Activated T-helper 9 cell treated with anti-CD3 and anti-CD28 coated beads, Interleukin-2, amount 50 U/mL, for 16 hours (primary cell): ENCODE data around the gene MYBPC2.
A peak's percentile ranks its signal among the peaks of the same experiment; 100 is the strongest.

Experiments
- DNase-seq: peaks from one replicate; pipeline ENCODE4 v3.0.0-alpha.2; 2020; ENCODE audit warnings: low read depth

Gene MYBPC2

DNA sequence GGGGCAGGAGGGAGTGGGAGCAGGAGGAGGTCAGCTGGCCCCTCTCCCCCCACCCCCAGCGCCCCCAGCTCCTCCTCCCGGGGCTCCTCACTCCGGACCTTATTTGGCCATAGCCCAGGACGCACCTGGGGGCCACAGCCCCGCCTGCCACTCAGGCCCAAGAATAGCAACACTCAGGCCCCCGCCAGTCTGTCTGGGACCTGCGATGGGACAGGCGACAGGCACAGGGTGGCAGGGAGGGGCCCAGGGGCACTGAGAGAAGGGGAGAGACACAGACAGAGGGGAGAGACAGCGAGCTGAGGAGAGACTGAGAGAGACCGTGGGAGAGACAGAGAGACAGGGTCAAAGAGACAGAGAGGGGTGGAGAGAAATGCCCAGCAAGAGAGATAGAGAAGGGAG lies 68.1 kb downstream of the MYBPC2 start:
- no peak for DNase-seq

DNA sequence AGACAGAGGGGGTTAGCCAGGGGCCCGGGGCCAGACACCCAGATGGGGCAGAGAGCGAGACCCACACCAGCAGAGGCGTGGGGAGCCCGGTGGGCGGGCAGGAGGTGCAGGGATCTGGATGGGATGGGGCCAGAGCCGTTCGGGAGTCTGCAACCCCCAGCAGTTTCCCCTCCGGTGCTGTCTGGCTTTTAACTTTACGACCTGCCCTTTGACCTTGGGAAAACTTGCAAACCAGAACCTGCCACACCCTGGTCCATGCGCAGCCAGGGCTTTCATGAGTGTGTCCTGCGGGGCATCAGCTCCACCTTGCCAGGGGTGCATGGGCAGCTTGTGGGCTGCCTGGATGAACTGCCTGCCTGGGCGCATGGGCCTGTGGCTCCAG lies 68.5 kb downstream of the MYBPC2 start:
- no peak for DNase-seq

DNA sequence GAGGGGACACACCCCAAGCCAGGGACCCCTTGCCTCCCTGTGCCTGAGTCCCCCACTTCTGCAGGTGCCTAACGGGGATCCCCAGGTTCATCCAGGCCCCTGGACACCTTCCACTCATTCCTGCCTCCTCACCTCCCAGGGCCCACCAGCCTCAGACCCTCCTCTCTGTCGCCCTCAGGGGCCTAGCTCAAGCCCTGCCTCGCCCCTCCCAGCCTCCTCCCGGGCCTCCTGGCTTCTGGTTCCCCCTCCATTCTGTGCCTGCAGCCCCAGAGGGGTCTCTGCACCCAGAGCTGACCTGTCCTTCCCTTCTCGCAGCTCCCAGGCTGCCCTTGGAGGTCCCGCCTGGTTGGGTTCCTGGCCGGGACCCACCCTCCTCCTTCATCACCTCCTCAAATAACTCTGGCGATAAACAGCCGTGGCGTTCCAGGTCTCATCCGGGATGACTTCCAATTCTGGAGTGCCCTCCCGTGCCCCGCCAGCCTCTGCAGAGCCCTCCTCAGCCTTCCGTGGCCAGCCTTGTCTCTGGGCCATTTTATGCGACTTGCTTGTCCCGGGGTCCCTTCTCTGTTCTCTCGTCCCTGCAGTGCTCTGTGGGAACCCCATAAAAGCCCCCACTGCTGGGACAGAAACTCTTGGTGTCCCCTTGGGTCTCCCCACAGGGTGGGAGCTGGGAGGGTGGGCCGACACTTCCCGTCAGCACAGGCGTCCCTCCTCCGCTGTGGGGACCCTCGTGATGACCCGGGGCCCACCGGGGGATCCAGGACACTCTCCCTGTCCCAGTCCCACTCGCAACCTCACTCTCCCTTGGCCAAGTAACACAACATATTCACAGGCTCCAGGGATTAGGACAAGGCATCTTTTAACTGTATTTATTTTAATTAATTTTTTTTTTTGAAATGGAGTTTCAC lies 69.1 kb downstream of the MYBPC2 start:
- no peak for DNase-seq

DNA sequence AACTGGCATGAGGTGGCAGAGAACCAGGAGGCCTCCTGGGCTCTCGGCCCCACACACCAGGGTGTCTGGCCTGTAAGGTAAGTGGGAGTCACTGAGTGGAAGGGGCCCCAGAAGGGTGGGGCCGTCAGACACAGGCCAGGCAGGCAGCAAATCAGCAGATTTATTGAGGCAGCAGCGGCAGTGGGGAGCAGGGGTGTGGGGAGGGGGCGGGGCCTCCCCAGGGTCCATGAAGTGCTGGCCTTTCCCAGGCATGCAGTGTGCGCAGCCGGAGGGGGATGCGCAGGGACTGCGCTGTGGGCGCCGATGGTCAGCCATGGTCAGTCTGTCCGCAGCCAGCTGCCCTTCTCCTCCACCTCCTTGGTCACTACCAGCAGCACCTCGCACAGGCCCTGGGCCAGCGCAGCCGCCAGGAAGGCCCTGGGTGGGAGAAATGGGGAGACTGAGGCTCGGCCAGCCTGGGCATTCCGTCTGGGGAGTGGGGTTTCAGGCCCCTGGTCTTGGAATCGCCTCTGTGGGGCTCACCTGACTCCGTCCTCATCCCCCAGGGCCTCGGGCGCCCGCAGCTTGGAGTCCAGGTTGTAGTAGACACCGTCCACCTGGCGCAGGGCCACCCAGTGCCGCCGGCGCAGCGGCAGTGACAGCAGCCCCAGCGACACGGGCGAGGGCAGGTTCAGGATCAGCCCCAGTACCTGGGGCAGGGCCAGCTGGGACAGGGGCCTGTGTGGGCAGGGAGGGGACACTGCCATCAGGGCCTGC lies 73.3 kb downstream of the MYBPC2 start:
- DNase-seq: no peak

DNA sequence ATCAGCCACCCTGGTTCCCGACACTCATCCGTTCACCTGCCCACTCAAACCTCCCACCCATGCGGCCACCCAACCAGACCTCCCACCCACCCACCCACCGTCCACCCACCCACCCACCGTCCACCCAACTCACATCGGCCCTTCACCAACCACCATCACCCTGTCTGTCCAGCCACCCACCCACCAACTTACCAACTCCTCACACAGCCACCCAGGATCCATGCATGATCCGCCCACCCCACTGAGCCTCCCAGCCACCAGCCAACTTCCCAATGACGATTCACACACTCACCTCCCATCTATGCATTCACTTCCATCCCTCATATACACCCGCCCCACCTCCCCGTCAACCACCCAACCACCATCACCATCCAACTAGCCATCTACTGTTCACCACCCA lies 74.0 kb downstream of the MYBPC2 start:
- DNase-seq: no peak

DNA sequence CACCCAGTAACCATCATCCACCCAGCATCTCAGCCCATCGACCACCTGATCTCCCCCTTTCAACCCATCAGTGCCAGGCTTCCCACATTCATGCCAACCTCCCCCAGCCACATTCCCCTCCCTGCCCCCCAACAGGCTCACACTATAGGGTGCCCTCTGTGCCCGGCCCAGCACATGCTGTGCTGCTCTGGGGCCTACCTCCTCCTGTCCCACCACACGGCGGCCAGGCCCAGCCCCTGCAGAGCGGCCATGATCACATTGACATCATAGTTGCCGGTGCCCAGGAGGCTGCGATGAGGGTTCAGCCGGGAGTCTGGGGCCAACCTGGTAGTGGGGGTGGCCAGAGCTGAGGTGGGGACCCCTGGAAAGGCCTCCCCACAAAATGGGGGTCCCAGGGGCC lies 74.7 kb downstream of the MYBPC2 start:
- no peak for DNase-seq

DNA sequence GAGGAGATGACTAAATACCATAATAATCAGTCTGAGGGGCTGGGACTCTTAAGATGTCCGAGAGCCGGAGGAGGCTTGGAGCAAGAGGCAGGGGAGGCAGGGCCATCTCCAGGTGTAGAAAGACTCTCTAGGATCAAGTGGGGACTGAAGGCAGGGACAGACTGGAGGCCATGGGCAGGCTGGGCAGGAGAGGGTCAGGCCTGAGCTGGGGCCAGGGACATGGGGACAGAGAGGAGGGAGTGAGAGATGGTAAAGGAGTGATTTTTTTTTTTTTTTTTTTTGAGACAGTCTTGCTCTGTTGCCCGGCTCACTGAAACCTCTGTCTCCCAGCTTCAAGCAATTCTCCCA lies 76.1 kb downstream of the MYBPC2 start:
- DNase-seq: no peak

DNA sequence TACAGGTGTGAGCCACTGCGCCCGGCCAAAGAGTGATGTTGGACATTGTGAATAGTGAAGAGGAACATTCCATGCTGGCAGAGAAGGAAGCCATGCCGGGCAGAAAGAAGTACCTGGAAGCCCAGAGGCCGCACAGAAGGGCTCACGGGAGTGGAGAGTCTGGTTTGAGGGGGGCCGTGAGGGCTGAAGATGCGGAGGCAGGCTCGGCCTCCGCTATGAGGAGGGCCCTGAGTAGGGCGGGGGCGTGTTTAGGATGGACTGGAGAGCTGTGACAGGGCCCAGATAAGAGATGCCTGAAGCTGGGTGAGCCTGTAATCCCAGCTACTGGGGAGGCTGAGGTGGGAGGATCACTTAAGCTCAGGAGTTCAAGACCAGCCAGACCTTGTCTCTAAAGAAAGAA lies 76.7 kb downstream of the MYBPC2 start:
- DNase-seq: no peak

DNA sequence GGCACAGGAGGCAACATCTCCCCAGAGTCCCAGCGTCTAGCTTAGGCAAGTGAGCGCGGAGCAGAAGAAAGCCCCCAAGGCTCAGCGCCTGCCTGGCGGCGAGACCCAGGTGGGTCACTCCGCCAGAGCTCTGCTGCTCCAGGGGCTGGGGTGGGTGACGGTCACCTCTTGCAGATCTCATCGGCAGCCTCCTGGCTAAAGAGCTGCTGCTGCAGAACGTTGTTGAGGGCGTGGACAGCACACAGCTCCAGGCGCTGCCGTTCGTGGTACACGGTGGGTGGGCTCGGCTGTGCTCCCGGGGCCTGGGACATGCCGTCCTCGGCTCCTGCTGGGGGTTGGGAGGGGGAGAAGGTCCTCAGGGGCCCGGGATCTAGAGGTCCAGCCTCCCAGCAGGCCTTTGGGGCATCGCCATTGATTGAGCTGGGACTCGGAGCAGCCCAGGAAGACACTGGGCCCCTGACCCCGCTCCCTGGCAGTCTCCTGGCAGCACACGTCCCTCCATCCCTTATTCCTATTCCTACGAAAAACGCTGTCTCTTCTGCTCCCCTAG lies 77.5 kb downstream of the MYBPC2 start:
- no peak for DNase-seq

DNA sequence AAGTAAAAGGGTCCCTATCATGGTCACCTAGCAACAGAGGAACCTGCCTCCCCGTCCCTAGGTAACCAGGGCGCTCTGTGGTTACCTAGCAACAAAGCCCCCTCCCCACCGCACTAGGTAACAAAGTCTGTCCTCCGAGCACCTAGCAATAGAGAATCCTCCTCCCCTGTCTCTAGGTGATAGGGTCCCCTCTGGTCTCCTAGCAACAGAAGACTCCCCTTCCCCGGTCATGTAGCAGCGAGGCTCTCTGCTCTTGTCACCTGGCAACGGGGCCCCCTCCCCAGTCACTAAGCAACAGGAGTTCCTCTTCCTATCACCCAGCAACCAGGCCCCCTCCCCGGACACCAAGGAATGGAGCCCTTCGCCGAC lies 78.0 kb downstream of the MYBPC2 start:
- DNase-seq: no peak

DNA sequence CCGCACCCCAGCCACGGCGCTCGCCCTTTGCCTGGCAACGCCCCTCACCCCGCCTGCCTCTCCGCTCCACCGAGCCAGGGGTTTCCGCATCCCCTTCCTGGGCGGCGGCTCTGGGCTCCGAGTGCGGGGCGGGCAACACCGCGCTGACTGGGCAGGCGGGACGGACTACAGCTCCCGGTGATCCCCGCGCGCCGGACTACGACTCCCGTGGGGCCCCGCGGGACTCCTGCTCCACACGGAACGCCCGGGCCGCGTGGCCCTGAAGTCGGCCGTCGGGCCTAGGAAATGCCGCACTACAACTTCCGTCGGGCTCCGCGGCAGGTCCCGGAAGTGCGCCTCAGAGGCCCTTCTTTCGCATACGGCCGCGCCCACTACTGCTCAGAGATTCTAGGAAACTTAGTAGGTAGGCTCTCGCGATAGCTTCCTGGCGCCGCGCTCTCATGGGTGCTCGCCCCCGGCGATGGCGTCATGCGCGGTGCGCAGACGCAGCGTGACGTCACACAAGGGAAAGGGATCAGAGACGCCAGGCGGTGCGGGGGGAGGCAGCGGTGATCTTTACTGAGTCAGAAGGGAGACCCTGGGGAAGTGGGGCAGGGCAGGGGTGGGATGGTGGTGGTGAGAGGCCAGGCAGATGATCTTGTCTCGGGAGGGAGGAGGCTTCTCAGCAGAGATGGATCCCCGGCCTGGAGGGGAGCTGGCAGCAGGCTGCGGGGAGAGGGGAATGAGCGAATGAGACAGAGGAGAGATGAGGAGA lies 78.6 kb downstream of the MYBPC2 start, which contains the start of gene JOSD2:
TSS of gene JOSD2 (minus strand) at position 123 of the 754 bp plus-strand sequence. CDS start 760 bp downstream, outside the sequence.
- peak; percentile 97 for DNase-seq

DNA sequence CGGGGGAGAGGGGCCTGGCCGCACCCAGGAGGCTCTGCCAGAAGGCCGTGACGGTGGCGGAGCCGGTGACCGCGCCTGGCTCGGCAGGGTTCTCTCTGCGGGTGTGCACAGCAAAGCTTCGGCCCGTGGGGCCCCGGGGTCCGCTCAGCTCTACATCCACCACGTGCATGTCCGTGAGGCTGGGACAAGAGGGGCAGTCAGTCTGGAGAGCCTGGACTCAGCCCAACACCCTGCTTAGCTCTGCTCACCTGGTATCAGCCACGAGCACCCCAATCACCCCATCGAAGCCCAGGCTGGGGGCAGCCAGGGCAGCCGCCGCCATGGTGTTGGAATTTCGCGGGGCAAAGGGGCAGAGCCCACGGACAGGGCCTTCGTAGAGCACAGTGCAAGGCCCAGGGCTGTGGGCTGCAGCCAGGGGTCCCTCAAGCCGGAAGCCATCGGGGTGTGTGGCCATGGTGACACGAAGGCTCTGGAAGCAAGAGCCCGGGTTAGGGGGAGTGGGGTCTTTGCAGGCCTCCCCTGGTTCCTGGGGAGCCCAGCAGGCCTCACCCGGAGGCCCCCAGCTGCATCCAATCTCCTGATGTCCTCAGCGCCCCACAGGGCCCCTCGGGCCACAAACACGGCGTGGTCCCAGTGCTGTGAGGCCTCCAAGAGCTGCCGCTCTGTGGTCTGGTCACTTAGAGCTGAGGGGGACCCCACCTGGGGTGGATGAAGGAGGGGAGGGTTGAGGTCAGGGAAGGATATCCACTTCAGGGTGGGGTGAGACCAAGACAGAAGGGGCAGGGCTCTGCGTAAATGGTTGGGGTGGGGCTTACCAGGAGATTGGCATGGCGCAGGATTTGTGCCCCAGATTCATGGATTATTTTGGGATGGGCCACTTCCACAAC lies 79.7 kb downstream of the MYBPC2 start:
- DNase-seq: no peak

DNA sequence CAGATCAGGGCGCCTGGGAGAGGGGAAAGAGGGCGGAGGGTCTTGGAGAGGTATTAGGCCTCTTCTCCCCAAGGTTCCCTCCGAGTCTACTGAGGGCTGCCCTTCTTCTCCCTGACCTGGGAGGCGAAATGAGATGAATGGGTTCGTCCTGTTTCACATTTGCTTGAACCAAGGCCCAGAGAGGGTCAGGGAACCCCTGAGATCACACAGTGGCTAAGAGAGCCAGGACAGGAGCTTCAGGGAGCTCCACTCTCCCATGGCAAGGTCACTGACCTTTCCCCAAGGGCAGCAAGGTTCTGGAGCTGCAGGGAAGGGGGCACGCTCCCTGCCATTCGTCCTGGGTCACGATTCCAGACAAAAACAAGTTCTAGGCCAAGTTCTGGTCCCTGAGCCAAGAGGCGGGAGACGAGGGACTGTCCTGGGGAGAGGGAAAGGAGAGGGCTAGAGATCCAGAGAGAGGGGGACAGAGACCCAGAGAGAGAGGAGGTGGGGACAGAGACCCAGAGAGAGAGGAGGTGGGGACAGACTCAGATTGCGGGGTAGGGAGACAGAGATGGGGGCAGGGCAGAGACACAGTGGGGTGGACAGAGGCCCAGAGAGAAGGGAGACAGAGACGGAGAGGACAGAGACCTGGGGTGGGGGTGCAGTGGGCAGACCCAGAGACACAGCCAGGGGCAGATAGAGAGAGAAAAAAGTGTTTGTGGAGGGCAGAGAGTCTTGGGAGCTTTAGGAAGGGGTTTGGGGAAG lies 80.5 kb downstream of the MYBPC2 start:
- DNase-seq: no peak

DNA sequence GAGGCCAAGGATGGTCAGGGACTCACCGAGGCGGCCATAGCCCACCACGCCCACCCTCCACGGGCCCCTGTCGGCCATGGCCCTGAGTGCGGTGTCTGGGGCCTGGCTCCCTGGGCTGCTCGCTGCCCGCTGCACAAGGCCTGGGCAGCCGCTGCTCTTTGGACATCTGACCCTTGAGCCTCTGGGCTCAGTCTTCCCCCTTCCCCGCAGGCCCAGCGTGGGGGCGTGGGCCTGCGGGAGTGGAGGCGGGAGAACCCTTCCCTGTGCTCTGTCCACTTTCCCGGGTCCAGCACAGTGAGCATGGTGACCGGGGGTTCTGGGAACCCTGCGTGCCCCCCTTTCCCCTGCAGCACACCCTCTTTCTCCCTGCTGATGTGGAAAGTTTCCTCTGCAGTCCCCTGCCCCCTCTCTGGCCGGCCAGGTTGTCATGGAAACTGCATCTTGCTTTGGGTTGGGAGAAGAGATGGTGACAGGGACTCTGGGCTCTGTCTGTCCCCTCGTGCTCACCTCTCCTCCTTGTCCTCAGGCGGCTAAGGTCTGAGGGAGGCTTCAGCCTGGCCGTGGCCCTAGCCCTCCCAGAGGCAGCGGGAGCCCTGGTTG lies 81.2 kb downstream of the MYBPC2 start, which contains the start of gene ASPDH:
TSS of gene ASPDH (minus strand) at position 168 of the 600 bp plus-strand sequence. CDS start at position 78, 90 bp downstream.
- DNase-seq: no peak

DNA sequence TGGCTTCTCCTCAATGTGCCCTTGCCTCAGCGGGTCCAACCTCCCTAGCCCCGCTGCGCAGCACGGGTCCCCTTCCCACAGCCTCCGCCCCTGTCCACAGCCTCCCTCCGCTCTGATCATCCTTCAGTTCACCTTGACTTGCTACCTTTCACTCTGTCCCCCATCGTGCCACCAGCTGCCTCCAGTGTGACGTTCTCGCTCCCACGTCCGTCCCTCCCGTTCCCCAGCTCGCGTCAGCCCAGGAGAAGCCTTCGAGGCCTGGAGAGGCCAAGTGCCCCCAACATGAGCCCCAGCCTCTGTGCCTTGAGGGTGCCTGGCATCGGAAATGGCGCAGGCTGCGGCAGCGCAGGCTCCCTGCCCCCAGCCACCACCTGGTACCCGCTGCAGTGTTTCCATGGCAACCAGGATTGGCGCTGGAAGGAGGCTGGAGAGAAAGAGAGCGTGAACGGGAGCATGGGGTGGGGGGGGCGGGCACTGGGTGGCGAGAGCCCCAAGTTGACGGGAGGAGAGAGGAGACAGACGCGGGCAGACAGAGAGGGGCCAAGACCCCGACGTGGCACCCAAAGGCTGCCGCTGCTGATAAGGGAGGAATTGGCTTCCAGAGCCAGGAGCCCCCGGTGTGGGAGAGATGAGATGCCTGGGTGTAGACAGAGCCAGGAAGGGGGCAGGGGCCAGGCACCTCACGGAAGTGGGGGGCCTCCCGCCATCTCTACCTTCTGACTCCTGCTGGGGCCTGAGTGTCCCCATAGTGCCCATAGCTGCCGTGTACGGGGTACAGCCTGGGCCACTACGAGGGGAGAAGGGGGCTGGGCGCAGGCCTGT lies 81.9 kb downstream of the MYBPC2 start:
- DNase-seq: no peak

DNA sequence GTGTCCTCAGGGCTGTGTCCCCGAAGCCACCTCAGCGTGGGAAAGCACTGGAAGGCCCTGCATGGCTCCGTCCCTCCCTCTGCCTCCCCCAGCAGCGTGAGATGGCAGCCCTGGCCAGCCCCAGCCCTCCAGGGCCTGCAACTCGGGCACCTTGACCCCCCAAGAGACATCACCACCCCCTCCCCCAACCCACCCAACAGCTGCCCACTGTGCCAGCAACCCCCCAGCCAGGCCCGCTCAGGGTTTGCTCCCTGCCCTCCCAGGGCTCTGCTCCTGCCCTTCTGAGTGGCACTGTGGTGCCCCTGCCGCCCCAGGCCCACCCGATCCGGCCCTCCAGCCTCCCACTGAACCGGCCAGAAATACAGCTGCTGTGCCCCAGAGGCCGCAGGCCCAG lies 82.5 kb downstream of the MYBPC2 start:
- no peak for DNase-seq
